Activated CD4-positive, alpha-beta T cell treated with anti-CD3 and anti-CD28 coated beads, Interleukin-2, amount 50 U/mL, for 24 hours (primary cell): ENCODE results near the gene PDGFB.

Experiments used
- DNase-seq, 2 donors: peaks; one replicate each; pipeline ENCODE4 v3.0.0-alpha.2; 2020; ENCODE audit warnings: low read depth in 1 of 2, low spot score in 1 of 2

Gene PDGFB

DNA sequence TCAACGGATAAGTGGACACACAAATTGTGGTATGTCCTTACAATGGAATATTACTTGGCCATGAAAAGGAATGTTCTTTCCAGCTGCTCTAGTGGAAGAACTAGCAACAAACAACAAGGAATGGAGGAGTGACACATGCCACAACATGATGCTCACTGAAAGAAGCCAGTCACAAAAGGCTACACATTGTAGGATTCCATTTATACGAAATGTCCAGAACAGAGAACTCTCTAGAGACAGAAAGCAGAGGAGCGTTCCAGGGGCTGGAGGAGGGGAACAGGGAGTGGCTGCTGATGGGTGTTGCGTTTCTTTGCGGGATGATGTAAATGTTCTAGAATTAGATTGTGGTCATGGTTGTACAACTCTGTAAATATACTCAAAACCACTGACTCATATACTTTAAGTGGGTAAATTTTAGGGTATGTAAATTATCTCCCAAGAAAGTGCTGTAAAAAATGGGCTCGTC, 32.4 kb upstream of the PDGFB start:
- no peak for DNase-seq

DNA sequence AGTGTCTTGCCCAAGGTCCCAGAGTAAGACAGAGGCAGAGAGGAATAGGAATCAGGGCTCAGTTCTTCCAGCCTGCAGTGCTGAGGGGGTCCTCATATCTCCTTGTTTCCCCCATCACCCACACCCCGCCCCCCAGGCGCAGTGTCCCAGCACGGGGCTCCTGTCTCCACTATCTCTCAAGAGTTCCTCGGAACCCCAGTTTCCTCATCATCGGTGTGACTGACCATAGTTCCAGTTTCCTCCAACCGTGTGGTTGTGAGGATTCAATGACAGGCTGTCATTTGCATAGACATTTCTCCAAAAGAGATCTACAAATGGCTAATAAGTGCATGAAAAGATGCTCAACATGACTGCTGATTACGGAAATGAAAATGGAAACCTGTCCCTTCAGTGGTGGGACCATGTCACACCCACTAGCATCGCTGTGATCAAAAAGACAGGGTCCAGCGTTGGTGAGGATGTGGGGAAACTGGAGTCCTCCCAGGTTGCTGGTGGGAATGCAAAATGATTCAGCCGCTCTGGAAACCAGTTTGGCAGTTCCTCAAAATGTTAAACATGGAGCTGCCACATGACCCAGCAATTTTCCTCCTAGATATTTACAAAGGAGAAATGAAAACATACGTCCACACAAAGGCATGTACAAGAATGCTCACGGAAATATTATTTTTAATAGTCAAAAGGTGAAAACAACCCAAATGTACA, 31.8 kb upstream of the PDGFB start:
- no peak for DNase-seq

DNA sequence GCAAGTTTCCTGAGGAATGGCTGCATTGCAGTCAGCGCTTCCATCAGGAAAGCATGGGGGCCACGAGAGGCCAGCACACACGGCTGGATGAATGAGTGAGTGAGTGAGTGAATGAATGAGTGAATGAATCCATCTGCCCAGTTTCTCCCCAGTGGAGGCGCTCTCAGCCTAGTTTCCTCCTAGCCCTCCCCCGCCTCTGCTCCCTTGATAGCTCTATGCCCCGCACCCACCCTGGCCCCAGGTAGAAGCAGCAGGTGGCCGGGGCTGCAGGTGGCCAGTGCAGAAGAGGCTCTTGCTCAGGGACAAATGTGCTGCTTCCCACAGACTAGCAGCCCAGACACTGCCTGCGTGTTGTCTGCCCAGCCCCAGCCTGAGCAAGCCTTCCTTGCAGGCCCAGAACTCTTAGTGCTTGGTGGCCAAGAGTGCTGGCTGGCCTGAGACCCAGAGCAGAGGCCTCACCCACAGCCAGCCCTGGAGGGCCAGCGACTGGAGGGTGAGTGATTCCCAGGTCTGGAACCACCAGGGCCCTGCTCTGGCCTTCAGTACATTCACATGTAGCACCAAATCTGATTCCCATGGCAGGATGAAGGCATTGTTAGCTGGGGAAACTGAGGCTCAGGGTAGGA, 31.1 kb upstream of the PDGFB start:
- DNase-seq: no peak

DNA sequence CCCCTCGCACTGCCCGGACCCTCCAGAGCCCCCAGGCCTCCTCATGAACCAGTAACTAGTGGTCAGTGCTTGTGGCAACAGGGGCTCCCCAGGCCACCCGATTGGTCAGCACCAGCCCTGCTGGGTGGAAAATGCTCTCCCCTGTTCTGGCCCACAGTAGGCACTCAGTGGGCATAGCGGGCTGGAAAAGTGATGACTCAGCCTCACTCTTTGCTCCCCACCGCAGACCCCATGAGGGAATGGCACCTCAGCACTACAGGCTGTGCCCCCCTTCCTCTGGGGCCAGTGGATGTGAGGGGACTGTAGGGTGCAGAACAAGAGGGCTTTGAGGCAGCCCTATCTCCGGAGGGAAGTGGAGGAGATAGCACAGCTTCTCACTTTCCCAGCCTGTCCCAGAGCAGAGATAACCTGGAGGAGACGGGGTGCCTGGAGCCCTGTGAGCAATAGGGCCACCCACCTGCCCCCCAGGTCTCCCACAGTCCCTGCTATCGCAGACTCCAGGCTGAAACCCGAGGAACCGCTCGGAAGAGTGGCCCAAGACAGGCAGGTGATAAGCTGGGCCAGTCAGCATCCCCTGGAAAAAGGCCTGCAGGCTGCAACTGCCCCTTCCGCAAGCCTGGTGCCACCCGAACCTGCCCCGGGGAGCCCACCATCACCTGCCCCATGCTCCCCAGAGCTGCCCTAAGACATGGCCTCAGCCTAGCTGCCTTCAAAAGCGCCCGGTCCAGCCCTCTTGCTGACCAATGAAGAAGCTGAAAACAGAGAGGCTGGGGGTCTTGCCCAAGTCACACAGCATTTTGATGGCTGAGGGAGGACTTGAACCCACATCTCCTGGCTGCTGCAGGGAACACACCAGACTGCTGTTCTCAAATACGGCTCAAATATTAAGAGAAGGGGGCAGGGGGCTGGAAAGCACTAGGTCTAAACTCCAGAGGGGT, 29.4 kb upstream of the PDGFB start:
- no peak for DNase-seq

DNA sequence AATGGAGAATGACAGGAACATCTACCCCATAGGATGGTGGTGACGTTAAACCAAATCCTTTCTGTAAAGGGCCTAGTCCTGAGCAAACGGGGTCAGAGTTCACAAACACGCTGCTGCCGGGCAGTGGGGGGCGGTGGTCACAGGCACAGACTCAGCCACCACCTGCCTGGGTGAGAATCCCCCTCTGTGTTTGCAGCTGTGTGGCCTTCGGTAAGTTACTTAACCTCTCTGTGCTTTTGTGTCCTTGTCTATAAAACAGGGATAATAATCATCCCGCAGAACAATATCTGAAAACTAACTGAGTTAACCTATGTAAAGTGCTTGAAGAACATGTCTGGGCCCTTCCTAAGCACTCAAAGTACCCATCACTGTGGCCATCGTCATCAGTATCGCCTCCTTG, 26.0 kb upstream of the PDGFB start:
- DNase-seq: no peak

DNA sequence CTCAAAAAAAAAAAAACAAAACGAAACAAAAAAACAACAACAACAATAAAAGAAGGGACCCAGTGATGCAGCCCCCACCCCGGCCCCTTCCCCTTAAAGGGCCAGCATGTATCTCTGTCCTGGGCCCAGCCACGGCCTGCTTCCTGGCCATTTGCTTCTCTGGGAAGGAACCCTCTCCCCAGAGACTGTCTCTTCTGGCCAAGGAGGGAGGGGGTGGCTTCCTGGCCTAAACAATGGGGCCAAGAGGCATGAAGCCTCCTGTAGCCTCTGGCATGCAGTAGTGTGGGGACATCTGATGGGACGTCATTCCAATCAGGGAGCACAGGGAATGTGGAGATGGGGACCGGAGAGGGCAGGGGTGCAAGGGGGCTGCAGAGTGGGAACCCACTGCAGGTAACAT, 25.5 kb upstream of the PDGFB start:
- DNase-seq: no peak

DNA sequence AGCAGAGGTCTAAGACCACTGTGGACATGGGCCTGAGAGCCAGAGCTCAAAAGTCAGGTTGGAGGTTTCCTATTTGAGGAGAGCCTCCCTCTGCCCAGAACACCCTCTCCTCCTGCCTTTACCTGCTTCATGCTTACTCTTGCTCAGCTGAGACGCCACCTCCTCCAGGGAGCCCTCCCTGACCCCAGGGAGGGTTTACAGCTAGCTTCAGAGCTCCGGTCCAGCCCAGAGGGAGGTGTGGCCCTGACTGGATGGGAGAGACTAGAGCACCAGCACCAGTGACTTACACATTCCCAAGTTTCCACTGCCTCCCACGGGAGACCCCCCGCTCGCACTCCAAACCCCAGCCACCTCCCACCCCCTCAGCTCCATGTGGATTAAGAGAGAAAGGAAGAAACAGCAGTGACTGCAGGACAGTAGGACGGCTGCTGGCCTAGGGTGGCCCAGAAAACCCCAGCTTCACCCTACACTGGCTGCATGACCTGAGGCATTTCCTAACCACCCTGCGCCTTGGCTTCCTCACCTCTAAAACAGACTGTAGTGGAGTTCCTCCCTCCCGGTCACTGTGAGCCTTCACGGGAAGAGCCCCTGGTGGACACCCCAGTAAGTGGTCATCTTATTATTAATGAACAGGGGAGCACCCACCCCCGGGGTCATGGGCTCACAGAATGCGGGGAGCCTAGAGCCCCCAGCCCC, 24.5 kb upstream of the PDGFB start:
- DNase-seq: no peak

DNA sequence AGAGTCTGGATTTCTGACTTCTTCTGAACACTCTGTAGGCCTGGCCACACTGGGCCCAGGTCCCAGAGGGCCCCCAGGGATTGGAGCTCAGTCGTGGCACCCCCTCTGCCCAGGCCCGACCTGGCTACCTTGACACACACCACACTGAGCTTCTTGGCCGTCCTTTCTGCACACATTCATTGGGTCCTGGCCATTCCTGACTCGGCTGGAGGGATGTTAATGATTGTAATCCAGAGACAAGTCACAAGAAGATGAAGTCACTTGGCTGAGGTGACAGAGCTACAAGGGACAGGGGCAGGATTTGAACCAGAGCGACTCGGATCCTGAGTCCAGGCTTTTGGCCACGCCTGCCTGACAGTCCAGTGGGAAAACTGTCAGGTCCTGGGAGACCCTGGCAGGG, 23.9 kb upstream of the PDGFB start:
- no peak for DNase-seq

DNA sequence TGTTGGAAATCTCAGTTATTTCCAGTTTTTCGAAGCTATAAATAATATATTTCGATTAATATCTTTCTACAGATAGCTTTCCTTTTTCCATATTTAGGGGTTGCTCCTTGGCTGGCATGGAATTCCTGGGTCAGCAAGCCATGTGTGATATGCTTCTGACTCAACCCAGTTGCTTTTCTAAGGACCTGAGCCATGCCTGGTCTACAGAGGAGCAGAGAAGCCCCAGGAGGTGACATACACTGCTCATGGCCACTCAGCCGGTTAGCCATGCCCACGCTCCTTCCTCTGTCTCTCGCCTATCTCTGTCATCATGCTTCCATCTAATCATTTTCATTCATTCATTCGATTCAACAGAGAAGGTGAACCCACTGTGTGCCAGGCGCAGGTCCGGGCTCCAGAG, 23.2 kb upstream of the PDGFB start:
- no peak for DNase-seq

DNA sequence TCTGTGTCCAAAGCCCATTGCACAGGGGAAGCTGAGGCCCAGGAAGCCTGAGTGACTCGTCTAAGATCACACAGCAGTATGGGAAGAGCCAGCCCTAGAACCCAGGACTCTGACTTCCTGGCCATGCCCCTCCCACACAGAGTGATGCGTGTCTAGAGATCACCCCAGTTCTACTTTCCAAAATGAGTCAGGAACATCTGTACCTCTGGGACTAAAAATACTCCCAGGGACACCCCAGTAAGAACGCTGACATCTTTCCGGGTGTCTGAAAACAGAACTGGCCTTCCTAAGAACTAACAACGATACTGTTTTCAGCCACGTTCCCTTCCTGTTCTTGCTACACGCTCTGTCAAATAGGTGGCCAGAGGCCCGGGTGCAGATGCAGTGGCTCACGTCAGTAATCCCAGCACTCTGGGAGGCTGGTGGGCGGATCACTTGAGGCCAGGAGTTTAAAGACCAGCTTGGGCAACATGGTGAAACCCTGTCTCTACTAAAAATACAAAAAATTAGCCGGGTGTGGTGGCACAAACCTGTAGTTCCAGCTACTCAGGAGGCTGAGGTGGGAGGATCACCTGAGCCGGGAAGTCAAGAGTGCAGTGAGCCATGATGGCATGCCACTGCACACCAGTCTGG, 21.7 kb upstream of the PDGFB start:
- DNase-seq: no peak

DNA sequence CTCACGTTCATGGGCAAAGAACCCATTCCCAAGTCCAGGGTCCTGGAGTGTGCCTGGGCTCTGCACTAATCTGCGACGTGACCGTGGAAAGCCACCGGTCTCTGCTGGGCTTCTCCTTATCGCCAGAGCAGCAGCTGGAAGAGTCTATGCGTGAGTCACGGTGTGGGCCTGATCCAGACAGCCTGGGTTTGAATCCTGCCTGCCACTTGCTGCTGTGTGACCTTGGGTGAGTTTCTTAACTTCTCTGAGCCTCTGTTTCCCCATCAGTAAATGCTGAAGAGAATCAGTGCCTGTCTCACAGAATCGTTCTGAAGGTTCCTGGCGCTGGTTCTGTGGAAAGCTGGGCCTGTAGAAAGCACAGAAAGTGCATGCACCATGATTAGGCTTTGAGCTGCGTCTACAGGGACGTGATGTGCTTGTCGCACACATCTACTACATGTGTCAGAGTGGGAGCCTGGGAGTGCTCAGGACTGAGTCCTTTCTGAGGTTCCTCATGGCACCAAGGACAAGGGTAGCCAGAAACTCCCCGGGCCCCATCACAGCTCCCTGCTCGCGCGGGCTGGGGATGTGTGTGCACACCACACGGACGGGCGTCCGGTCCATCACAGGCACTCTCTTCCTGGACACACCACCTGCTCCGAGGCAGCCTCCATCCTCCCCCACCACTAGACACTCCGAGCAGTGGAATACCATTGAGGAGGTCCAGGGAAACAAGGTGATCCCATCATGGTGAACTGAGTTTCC, 20.5 kb upstream of the PDGFB start:
- no peak for DNase-seq

DNA sequence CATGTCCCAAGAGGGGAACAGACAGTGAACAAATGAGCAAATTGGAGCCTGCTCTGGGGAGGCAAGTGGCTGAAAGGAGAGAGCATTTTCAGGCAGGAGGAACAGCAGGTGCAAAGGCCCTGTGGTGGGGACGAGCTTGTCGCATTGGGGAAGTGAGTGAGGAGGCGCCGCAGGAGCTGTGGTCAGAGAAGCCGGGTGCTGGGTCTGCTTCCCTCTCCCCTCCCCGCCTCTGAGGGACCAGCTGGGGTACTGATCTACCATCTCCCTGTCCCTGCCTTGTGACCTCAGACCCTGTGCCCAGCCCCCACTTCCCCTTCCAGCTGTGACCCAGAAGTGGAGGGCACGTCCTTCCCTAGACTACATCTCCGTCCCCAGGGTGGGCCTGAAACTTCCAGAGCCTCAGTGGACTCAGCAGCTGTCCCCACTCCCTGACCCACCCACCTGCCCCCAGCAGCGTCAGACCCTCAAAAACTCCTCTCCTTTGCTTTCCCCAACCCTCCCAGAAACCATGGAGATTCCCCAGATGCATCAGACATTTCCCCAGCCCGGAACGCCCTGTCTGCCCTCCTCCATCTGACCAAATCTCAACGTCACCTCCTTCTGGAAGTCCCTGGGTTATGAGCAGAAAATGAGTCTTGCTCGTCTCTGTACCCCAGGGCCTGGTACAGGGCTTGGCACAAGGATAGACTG, 19.7 kb upstream of the PDGFB start:
- no peak for DNase-seq

DNA sequence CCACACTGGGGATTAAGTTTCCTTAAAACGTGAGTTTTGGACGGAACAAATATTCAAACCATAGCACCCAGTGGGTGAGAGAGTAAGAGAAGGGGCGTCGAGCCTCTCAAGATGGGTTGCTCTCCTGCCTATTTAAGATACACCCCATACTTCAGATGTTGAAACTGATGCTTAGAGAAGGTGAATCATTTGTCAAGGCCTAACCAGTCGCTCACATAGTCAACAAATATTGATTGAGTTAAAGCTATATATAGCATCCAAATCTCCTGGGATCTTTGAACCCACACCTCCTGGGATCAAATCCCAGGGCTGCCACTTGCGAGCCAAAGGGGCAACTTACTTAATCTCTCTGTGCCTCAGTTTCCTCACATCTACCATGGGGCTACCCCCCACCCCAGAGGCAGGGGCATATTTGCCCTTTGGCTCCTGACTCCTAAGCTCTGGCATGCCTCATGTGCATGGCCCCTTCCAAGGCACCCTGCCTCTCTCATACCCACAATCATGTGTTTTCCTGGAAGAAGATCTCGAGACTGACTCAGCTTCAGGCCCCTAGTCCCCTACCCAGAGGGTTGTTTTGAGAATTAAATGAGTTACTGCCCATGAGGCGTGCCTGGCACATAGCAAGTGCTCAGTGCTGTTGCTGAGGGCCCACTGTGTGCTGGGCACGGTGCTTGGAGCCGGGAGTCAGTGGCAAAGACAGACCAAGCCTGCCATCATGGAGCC, 19.0 kb upstream of the PDGFB start:
- DNase-seq: no peak

DNA sequence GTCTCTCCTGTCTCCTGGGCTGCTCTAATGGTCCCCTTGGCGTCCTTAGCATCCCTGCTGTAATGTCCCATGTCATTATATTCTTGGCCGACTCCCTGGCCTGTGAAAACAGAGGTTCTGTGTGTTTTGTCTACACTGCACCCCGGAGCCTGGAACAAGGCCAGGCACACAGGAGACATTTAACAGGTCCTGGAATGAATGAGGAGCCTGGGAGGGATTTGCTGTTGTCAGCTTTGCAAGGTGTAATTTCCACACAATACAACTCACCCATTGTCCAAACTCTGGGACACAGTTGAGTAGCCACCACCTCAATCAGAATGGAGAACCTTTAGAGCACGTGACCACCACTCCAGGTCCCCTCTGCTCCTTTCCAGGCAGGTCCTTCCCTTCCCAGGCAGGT, 14.9 kb upstream of the PDGFB start:
- no peak for DNase-seq

DNA sequence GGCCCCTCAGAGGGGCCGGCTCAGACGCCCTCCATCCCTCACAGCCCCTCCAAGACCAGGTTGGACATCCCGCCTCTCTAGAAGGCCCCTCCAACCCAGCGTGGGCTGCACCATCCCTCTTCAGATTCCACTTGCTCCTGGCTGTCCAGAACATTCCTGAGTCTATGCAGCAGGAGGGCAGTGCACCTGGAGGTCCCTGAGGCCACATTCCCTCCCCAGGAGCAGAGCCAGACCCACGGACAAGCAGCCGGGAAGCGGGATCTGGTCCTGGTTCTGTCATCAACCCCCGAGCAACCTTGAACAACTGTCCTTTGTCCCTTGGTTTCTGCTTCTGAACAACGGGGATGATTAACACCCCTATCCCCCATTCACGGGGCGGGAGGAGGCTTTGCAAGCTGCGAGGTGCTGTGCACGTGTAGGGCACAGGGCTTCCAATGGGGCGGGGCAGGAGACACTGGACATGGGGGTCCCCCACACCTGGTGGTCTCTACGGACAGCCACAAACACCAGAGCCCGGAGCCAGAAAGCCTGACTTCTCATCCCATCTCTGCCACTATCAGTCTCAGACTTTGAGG, 13.2 kb upstream of the PDGFB start:
- DNase-seq: no peak

DNA sequence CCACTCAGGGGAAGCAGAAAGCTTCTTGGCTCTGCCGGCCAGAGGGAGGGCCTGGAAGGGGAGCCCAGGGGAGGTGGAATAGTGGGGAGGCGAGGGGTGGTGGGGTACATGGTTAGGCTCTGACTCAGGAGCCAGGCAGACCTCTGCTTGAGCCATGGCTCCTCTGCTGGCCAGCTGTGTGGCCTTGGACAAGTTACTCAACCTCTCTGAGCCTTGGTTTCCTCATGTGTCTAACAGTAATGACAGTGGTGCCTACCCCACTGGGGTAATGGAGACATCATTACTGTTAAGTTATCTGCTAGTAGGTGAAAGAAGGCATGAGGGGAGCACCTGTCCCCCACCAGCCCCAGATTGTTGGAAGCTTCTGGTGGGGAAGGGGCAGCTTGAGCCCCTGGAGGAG, 12.2 kb upstream of the PDGFB start:
- DNase-seq: no peak

DNA sequence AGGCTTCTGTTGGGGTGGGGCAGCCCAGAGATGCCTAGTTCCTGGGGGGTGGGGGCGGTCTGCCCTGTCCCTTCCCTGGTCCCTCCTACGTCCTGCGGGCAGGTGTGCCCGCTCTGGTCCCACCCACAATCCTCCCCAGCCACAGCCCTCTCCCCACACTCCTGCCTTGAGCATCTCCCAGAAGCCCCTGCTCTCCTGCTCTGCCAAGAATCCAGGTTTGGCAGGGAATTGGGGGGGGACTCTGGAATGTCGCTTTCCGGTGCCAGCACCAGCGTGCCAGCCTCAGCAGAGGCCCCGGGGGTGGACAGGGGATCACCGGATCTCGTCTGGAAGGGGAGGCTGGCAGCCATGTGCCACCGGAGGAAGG, 11.4 kb upstream of the PDGFB start:
- no peak for DNase-seq

DNA sequence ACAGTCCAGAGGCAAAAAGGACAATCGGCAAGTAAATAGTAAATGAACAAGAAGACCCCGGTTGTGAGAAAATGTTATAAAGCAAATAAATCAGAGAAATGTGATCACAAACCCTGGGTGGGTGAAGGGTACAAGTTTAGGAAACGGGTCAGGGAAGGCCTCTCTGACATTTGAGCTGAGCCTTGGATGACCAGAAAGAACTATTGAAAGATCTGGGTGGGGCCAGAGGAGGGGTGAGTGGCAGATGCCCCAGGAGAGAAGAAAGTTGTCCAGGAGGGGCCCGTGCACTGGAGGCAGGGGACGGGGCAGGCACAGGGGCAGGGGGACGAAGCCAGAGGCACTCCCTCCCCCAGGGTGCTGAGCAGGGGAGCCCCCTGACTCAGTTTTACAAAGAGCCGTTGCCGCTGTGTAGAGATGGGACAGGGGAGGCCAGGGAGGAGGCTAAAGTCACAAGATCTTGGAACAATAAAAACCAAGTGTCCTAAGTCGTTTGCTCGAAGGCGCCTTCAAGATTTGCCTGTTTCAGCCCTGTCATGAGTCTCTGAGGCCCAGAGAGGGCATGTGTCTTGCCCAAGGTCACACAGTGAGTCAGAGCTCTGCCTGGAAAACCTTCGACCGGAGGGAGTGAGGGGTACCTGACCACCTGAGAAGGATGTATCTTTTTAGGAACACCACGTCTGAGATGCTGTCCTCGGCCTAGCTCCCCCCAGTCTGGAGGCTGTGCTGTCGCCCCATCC, 10.8 kb upstream of the PDGFB start:
- no peak for DNase-seq
